Thoracic aorta endothelial cell (primary cell): ENCODE results near the gene PRRT1B. TPM values are rescaled to one million over a fixed set of nuclear protein-coding genes. Genes with fewer than 3 reads are reported as not detected.

Experiments
- total RNA-seq: library from RNA; depleted of rRNA; stranded (reverse); fragments of >200 nt; gene quantifications from 2 replicates; pipeline ENCODE4 v1.2.3, GENCODE V29; 2012

Gene PRRT1B
- total RNA-seq = not detected in 2 replicates

GRCh38 chr9:131545003-131545785, at the start of gene PRRT1B:
TSS of gene PRRT1B (plus strand) at chr9:131545523. CDS start at chr9:131545616, 93 bp downstream.

GRCh38 chr9:131502781-131503625, 42.3 kb upstream of the PRRT1B start, which contains the start of gene POMT1:
TSS of gene POMT1 (plus strand) at chr9:131502918. CDS start at chr9:131504219, 1,301 bp downstream.

GRCh38 chr9:131530920-131531832, 14.1 kb upstream of the PRRT1B start, which contains the start of gene UCK1:
TSS of gene UCK1 (minus strand) at chr9:131531263. CDS start at chr9:131531174, 89 bp downstream.

Other genes starting within 250 kb of the PRRT1B start
- gene PRRC2B, start 151.4 kb upstream of the PRRT1B start, total RNA-seq = 139 and 164 TPM in 2 replicates
- gene POMT1, start 42.6 kb upstream of the PRRT1B start, total RNA-seq = 22.1 and 25.6 TPM in 2 replicates
- gene UCK1, start 14.3 kb upstream of the PRRT1B start, total RNA-seq = 14.4 and 15.4 TPM in 2 replicates
- gene RAPGEF1, start 194.6 kb downstream of the PRRT1B start, total RNA-seq = 64.0 and 81.6 TPM in 2 replicates